ENCODE data around the gene PRSS16.

PRSS16 gene

GRCh38 chr6:27280064-27280539 lies 32.6 kb downstream of the PRSS16 start:
- no peak for DNase-seq (ENCODE audit: extremely low read depth, low read depth)

GRCh38 chr6:27280540-27281000 lies 33.1 kb downstream of the PRSS16 start:
- no peak for DNase-seq (ENCODE audit: extremely low read depth, low read depth)
- TF ChIP-seq CTCF (IDR thresholded peaks at IDR 0.05; ENCODE audit: low read depth, low read length): no peak

More at GRCh38 chr6:27280064-27280539, 32.6 kb downstream of the PRSS16 start:
- TF ChIP-seq CTCF (IDR thresholded peaks at IDR 0.05; ENCODE audit: low read depth, low read length): no peak

GRCh38 chr6:27281105-27281539 lies 33.6 kb downstream of the PRSS16 start:
- no peak for TF ChIP-seq CTCF (IDR thresholded peaks at IDR 0.05; ENCODE audit: low read depth, low read length)
- no peak for DNase-seq (ENCODE audit: extremely low read depth, low read depth)

- DNase-seq (ENCODE audit: extremely low read depth, low read depth): no peak
- no peak for TF ChIP-seq CTCF (IDR thresholded peaks at IDR 0.05; ENCODE audit: low read depth, low read length)
Measured at GRCh38 chr6:27281569-27281968, 34.1 kb downstream of the PRSS16 start.

- DNase-seq (ENCODE audit: extremely low read depth, low read depth): no peak
- no peak for TF ChIP-seq CTCF (IDR thresholded peaks at IDR 0.05; ENCODE audit: low read depth, low read length)
Measured at GRCh38 chr6:27283279-27283678, 35.8 kb downstream of the PRSS16 start.

GRCh38 chr6:27286141-27286540 lies 38.6 kb downstream of the PRSS16 start:
- no peak for TF ChIP-seq CTCF (IDR thresholded peaks at IDR 0.05; ENCODE audit: low read depth, low read length)
- DNase-seq (ENCODE audit: extremely low read depth, low read depth): no peak

GRCh38 chr6:27287751-27288135 lies 40.2 kb downstream of the PRSS16 start:
- no peak for DNase-seq (ENCODE audit: extremely low read depth, low read depth)
- TF ChIP-seq CTCF (IDR thresholded peaks at IDR 0.05; ENCODE audit: low read depth, low read length): no peak

All from AG09319 (cell line).